ENCODE results near the gene STK33.

DNA sequence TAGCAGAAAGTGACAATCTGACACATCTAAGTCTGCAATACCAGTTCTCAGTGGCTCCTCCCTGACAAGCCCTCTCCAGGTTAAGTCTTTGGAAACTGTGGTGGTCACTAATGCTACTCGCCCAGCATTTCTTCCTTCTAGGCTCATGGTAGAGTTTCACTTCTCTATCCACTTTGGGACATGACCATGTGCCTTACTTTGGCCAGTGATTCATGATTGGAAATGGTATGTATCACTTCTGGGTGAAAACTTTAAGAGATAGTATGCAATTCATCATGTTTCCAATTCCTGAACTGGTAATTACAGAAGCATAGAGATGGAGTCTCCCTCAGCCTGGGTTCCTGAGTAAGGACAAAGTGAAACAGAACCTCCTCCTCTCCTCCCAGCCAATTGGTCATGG is 178.8 kb downstream of the STK33 start:
- TF ChIP-seq, protein P1, sequence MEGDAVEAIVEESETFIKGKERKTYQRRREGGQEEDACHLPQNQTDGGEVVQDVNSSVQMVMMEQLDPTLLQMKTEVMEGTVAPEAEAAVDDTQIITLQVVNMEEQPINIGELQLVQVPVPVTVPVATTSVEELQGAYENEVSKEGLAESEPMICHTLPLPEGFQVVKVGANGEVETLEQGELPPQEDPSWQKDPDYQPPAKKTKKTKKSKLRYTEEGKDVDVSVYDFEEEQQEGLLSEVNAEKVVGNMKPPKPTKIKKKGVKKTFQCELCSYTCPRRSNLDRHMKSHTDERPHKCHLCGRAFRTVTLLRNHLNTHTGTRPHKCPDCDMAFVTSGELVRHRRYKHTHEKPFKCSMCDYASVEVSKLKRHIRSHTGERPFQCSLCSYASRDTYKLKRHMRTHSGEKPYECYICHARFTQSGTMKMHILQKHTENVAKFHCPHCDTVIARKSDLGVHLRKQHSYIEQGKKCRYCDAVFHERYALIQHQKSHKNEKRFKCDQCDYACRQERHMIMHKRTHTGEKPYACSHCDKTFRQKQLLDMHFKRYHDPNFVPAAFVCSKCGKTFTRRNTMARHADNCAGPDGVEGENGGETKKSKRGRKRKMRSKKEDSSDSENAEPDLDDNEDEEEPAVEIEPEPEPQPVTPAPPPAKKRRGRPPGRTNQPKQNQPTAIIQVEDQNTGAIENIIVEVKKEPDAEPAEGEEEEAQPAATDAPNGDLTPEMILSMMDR (IDR thresholded peaks at IDR 0.05), result no peak
- TF ChIP-seq POLR2AphosphoS5 (IDR thresholded peaks at IDR 0.05) (no peak), POLR2A (IDR thresholded peaks at IDR 0.05) (no peak)
